Measurements from ENCODE around the gene PPIB.

Gene PPIB

GRCh38 chr15:64157599-64158125 lies 5.2 kb downstream of the PPIB start:
- DNase-seq, result no peak

GRCh38 chr15:64156652-64157331 lies 6.0 kb downstream of the PPIB start:
- DNase-seq, result no peak

- no peak for DNase-seq
These were observed 6.8 kb downstream of the PPIB start for GRCh38 chr15:64155802-64156651.

GRCh38 chr15:64153480-64154367 lies 9.1 kb downstream of the PPIB start:
- DNase-seq, result peak; percentile 84

GRCh38 chr15:64152507-64153387 lies 10.1 kb downstream of the PPIB start:
- DNase-seq, result no peak

- DNase-seq, result no peak
These were observed 10.9 kb downstream of the PPIB start, which contains the start of gene SNX22 for GRCh38 chr15:64151727-64152506. SNX22 (plus strand) TSS chr15:64151731; CDS start chr15:64151776, 45 bp downstream.

GRCh38 chr15:64149893-64150578 lies 12.8 kb downstream of the PPIB start:
- peak; percentile 16 for DNase-seq

GRCh38 chr15:64149424-64149823 lies 13.4 kb downstream of the PPIB start:
- peak; percentile 13 for DNase-seq

- DNase-seq, result no peak
These were observed 14.2 kb downstream of the PPIB start for GRCh38 chr15:64148581-64148980.

GRCh38 chr15:64148168-64148567 lies 14.7 kb downstream of the PPIB start:
- DNase-seq, result no peak

- DNase-seq, result no peak
These were observed 15.7 kb downstream of the PPIB start for GRCh38 chr15:64146885-64147681.

- DNase-seq, result no peak
These were observed 16.3 kb downstream of the PPIB start for GRCh38 chr15:64146520-64146884.

GRCh38 chr15:64146041-64146440 lies 16.8 kb downstream of the PPIB start:
- DNase-seq, result no peak

- DNase-seq, result no peak
These were observed 18.1 kb downstream of the PPIB start for GRCh38 chr15:64144565-64145281.

GRCh38 chr15:64144192-64144564 lies 18.6 kb downstream of the PPIB start:
- no peak for DNase-seq

- no peak for DNase-seq
These were observed 19.5 kb downstream of the PPIB start for GRCh38 chr15:64143276-64143675.

GRCh38 chr15:64141798-64142512 lies 20.9 kb downstream of the PPIB start:
- DNase-seq, result no peak

- no peak for DNase-seq
These were observed 24.4 kb downstream of the PPIB start for GRCh38 chr15:64138331-64138941.

Measured in inflammatory macrophage treated with lipopolysaccharide for 4 hours (primary cell).